HG03159 (cell line): ENCODE data around the gene KCNS1.
"Not testable (repeated sequence)": the region's sequence is repeated elsewhere in the genome, so short reads cannot be mapped to it uniquely, and the experiment has no call there.

ENCODE experiments used
- ATAC-seq: cut with Tn5 transposase; IDR thresholded peaks from one replicate; pipeline ENCODE4 v1.9.1; 2021; ENCODE audit warnings: mild to moderate bottlenecking, moderate library complexity; ENCODE audit not compliant: unreplicated experiment

KCNS1 gene

GRCh38 chr20:45080867-45081624, 19.9 kb downstream of the KCNS1 start:
- no peak for ATAC-seq

- ATAC-seq, result no peak
These were observed 23.4 kb downstream of the KCNS1 start for GRCh38 chr20:45077559-45077958.

GRCh38 chr20:45073221-45073620, 27.7 kb downstream of the KCNS1 start:
- ATAC-seq, result no peak

GRCh38 chr20:45072066-45072465, 28.9 kb downstream of the KCNS1 start:
- no peak for ATAC-seq

- ATAC-seq, result no peak
These were observed 29.8 kb downstream of the KCNS1 start for GRCh38 chr20:45070932-45071632.

GRCh38 chr20:45069261-45069660, 31.7 kb downstream of the KCNS1 start:
- no peak for ATAC-seq

GRCh38 chr20:45067558-45067957, 33.4 kb downstream of the KCNS1 start:
- ATAC-seq, result no peak

GRCh38 chr20:45067087-45067486, 33.8 kb downstream of the KCNS1 start:
- no peak for ATAC-seq

GRCh38 chr20:45066372-45066771, 34.6 kb downstream of the KCNS1 start:
- ATAC-seq, result no peak

- no peak for ATAC-seq
These were observed 36.1 kb downstream of the KCNS1 start for GRCh38 chr20:45064812-45065211.

GRCh38 chr20:45063107-45063506, 37.8 kb downstream of the KCNS1 start:
- ATAC-seq, result not testable (repeated sequence)

- ATAC-seq, result no peak
These were observed 39.7 kb downstream of the KCNS1 start for GRCh38 chr20:45061244-45061643.

GRCh38 chr20:45060294-45060693, 40.6 kb downstream of the KCNS1 start:
- no peak for ATAC-seq

GRCh38 chr20:45059022-45059728, 41.8 kb downstream of the KCNS1 start:
- ATAC-seq, result no peak

GRCh38 chr20:45058168-45058850, 42.6 kb downstream of the KCNS1 start:
- ATAC-seq, result no peak

GRCh38 chr20:45056473-45057173, 44.3 kb downstream of the KCNS1 start:
- ATAC-seq, result no peak

GRCh38 chr20:45055056-45055455, 45.9 kb downstream of the KCNS1 start:
- no peak for ATAC-seq

GRCh38 chr20:45053430-45054351, 47.2 kb downstream of the KCNS1 start:
- no peak for ATAC-seq

GRCh38 chr20:45052698-45053429, 48.1 kb downstream of the KCNS1 start:
- ATAC-seq, result no peak
